ENCODE results near the gene TWF1. TPM values are rescaled to one million over a fixed set of nuclear protein-coding genes. Genes with fewer than 3 reads are reported as not detected.

Gene TWF1
- total and polyA plus RNA-seq, 2 of the 4 experiments (the other 2 are of a cell fraction): 67.0 to 141 TPM

DNA sequence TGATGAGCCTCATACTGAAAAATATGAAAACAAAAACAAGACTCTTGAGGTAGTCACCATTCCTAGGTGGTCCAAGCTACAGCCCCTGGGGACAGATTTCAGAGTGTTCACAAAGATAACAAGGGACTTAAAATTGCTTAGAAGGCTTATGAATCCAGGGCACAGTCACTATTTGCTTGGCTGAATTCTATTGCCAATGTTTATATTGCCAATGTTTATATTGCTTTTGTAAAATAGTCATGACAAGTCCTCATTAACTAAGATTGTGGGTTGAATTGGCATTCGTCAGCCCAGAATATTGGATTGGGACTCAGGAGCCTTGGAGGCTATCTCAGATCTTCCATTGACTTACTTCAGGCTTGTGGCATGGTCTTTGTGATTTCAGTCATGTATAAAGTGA is 36.1 kb upstream of the TWF1 start:
- WGBS, 2 experiments (ENCODE audit: extremely low coverage in 2 of 2, insufficient read length in 1 of 2): no CpG with 5 or more reads among the region's 1 CpG

More for the DNA sequence above, 36.1 kb upstream of the TWF1 start:
- Histone ChIP-seq H3K23ac (ENCODE audit: low read depth, low read length) (no peak overlapping the region), H3K18ac (ENCODE audit: low read depth, low read length) (no peak overlapping the region), H3K4ac (ENCODE audit: low read depth, low read length) (no peak overlapping the region), H3K79me1 (ENCODE audit: low read depth in 1 of 2, low read length in 2 of 2) (peaks cover 7 to 16% of the 10 kb centered on the region in 2 experiments), H3K4me2 (ENCODE audit: low read depth, low read length) (no peak overlapping the region), H2BK120ac (ENCODE audit: low read depth, low read length) (no peak overlapping the region), H4K8ac (ENCODE audit: low read depth in 2 of 2, low read length in 2 of 2) (no peak overlapping the region), H3K27ac (ENCODE audit: insufficient read depth, low read length) (no peak overlapping the region), H2BK20ac (ENCODE audit: low read depth, low read length) (no peak overlapping the region), H3K4me3 (ENCODE audit: insufficient read depth, low read depth, low read length) (no peak overlapping the region), H3K27me3 (ENCODE audit: control insufficient read depth, insufficient read depth, low read length) (no peaks in the 10 kb centered on the region), H3K4me1 (ENCODE audit: control insufficient read depth, insufficient read depth, low read length) (peaks cover 2% of the 10 kb centered on the region; the same call in 1 of the 2 replicates), H4K91ac (ENCODE audit: insufficient read depth, low read depth, low read length) (no peak overlapping the region), H2BK15ac (ENCODE audit: low read depth, low read length) (no peak overlapping the region), H4K5ac (ENCODE audit: low read depth, low read length) (no peak overlapping the region), H3K56ac (ENCODE audit: extremely low read depth, insufficient read depth, low read length) (no peak overlapping the region), H4K20me1 (ENCODE audit: insufficient read depth, low read length) (no peaks in the 10 kb centered on the region), H2AK9ac (replicated peaks; ENCODE audit: low read depth, low read length, poor library complexity) (no peak overlapping the region), H3K14ac (replicated peaks; ENCODE audit: low read depth, low read length) (no peak overlapping the region), H2AFZ (replicated peaks; ENCODE audit: low read length, poor library complexity) (no peak overlapping the region), H3K9me1 (ENCODE audit: insufficient read depth, low read length) (no peaks in the 10 kb centered on the region), H3K9ac (ENCODE audit: low read depth, low read length) (no peak overlapping the region), H2AK5ac (ENCODE audit: low read depth, low read length) (no peak overlapping the region), H3K9me3 (ENCODE audit: control insufficient read depth, insufficient read depth, low read length) (no peaks in the 10 kb centered on the region), H2BK5ac (ENCODE audit: low read depth, low read length, poor library complexity, severe bottlenecking) (no peak overlapping the region), H3K36me3 (ENCODE audit: control insufficient read depth, insufficient read depth, low read length) (no peaks in the 10 kb centered on the region)
- ATAC-seq (ENCODE audit: low read depth): no peak
- no peak for DNase-seq
- dilution Hi-C loops (cut with HindIII; ENCODE audit: low sequenced_read_pairs, unreplicated experiment): no loop called here
- POLR2A ChIA-PET (ENCODE audit: unreplicated experiment): no interaction called here
- no peak for TF ChIP-seq RCOR1 (IDR thresholded peaks at IDR 0.05; ENCODE audit: insufficient replicate concordance, low read length)
- no peak for TF ChIP-seq FOS (IDR thresholded peaks at IDR 0.05; ENCODE audit: low read depth, low read length)
- TF ChIP-seq CTCF (conservative IDR thresholded peaks at IDR 0.05; ENCODE audit: low read depth, low read length): no peak
- no peak for TF ChIP-seq MAZ (IDR thresholded peaks at IDR 0.05; ENCODE audit: borderline replicate concordance, low read depth, low read length)
- no peak for TF ChIP-seq CHD1 (IDR thresholded peaks at IDR 0.05; ENCODE audit: low read depth, low read length)
- TF ChIP-seq RFX5 (IDR thresholded peaks at IDR 0.05; ENCODE audit: low read depth, low read length): no peak
- TF ChIP-seq NFE2L2 (IDR thresholded peaks at IDR 0.05; ENCODE audit: low read depth, low read length): no peak
- no peak for TF ChIP-seq RAD21 (IDR thresholded peaks at IDR 0.05; ENCODE audit: low read length)
- no peak for TF ChIP-seq MAFK (IDR thresholded peaks at IDR 0.05; ENCODE audit: low read depth, low read length)
- TF ChIP-seq SMC3 (IDR thresholded peaks at IDR 0.05; ENCODE audit: low read depth, low read length): no peak
- TF ChIP-seq POLR2A (IDR thresholded peaks at IDR 0.05; ENCODE audit: low read depth, low read length): no peak
- TF ChIP-seq, protein P1, sequence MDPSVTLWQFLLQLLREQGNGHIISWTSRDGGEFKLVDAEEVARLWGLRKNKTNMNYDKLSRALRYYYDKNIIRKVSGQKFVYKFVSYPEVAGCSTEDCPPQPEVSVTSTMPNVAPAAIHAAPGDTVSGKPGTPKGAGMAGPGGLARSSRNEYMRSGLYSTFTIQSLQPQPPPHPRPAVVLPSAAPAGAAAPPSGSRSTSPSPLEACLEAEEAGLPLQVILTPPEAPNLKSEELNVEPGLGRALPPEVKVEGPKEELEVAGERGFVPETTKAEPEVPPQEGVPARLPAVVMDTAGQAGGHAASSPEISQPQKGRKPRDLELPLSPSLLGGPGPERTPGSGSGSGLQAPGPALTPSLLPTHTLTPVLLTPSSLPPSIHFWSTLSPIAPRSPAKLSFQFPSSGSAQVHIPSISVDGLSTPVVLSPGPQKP (IDR thresholded peaks at IDR 0.05; ENCODE audit: borderline replicate concordance, low read depth, low read length): no peak
- TF ChIP-seq MXI1 (IDR thresholded peaks at IDR 0.05; ENCODE audit: borderline replicate concordance, low read depth, low read length): no peak
- no peak for TF ChIP-seq USF2 (IDR thresholded peaks at IDR 0.05; ENCODE audit: low read depth, low read length)
- TF ChIP-seq CEBPB (IDR thresholded peaks at IDR 0.05; ENCODE audit: low read depth, low read length): no peak
- no peak for TF ChIP-seq BHLHE40 (IDR thresholded peaks at IDR 0.05; ENCODE audit: low read depth, low read length)
- in situ Hi-C loops (cut with MboI; ENCODE audit: low sequenced_read_pairs): no loop called here
- CTCF ChIA-PET: no interaction called here
- intact Hi-C loops (cut with micrococcal nuclease): no loop called here
- BruUV-seq (replicated peaks): no TSS peak
